ENCODE measurements around the gene EPX.

DNA sequence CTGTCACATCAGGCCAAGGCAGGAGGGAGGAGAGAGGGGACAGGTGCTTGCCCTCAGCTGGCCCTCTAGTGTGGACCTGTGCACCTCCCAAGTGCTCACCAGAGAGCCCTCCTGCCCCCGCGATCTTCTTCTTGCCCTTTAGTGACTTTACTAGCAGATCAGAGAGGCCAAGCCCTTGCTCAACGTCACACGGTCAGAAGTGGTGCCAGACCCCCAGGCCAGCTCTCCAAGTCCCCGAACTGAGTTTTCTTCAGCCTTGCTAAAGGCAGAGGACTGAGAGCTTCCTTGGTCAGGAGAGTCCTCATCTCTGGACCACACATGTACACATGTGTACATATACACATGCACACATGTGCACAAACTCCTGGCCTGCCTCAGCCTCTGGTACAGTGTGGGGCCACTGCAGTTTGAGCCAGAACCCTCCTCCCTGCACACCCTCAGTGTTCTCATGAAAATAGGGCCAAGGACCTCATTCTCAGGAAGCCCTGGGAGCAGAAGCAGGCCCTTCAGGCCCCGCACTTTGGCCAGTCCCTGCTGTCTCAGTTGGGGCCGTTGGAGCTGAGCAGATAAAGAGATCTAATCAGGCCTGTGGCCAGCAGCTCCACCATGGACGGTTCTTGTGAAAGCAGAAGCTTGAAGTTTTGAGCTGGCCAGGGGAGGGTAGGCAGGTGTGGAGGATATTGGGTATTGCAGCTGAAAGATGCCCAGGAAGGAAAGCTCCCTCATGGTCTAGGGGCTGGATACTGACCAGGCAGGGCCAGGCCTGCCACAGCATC, 7.4 kb upstream of the EPX start:
- TF ChIP-seq, protein P1, sequence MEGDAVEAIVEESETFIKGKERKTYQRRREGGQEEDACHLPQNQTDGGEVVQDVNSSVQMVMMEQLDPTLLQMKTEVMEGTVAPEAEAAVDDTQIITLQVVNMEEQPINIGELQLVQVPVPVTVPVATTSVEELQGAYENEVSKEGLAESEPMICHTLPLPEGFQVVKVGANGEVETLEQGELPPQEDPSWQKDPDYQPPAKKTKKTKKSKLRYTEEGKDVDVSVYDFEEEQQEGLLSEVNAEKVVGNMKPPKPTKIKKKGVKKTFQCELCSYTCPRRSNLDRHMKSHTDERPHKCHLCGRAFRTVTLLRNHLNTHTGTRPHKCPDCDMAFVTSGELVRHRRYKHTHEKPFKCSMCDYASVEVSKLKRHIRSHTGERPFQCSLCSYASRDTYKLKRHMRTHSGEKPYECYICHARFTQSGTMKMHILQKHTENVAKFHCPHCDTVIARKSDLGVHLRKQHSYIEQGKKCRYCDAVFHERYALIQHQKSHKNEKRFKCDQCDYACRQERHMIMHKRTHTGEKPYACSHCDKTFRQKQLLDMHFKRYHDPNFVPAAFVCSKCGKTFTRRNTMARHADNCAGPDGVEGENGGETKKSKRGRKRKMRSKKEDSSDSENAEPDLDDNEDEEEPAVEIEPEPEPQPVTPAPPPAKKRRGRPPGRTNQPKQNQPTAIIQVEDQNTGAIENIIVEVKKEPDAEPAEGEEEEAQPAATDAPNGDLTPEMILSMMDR (IDR thresholded peaks at IDR 0.05; ENCODE audit: low read depth, low read length): no peak
- TF ChIP-seq, protein P2, sequence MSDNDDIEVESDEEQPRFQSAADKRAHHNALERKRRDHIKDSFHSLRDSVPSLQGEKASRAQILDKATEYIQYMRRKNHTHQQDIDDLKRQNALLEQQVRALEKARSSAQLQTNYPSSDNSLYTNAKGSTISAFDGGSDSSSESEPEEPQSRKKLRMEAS (IDR thresholded peaks at IDR 0.05; ENCODE audit: low read depth, low read length): peak; percentile 9; the same call in 1 of the 2 replicates
- TF ChIP-seq POLR2A (IDR thresholded peaks at IDR 0.05; ENCODE audit: extremely low read depth, insufficient read length) (no peak), MYC (IDR thresholded peaks at IDR 0.05; ENCODE audit: low read depth, low read length) (no peak)
